OCI-LY1 (cell line): ENCODE data around the gene UGT1A4.

ENCODE experiments used
- EZH2 ChIP-seq: fragments of 200-600 bp; sonication (generic), shearing (Covaris generic); IDR thresholded peaks from 2 replicates; pipeline ENCODE4 v1.8.0; 2017; ENCODE audit warnings: borderline replicate concordance, mixed run types, mild to moderate bottlenecking, antibody characterized with exemption, low read length, moderate library complexity, mixed read lengths
- TF ChIP-seq, protein P1 (sequence below): fragments of 200-600 bp; sonication (generic), shearing (Covaris generic); IDR thresholded peaks from 2 replicates; pipeline ENCODE4 v1.5.1; 2017; ENCODE audit warnings: mild to moderate bottlenecking, antibody characterized with exemption, low read length, moderate library complexity, mixed read lengths

DNA sequence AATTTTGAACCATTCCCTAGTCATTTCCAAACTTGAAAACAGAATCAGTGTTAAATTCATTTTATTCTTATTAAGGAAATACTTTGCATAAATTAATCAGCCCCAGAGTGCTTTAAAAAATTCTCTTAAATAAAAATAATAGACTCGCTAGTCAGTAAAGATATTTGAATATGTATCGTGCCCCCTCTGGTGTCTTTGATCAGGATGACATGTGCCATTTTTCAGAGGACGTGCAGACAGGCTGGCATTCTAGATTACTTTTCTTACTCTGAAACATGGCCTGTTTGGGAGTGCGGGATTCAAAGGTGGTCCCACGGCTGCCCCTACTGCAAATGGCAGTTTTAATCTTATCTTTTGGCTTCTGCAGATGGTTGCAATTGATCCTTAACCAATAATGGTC, 54.0 kb downstream of the UGT1A4 start:
- no peak for TF ChIP-seq EZH2
- TF ChIP-seq, protein P1, sequence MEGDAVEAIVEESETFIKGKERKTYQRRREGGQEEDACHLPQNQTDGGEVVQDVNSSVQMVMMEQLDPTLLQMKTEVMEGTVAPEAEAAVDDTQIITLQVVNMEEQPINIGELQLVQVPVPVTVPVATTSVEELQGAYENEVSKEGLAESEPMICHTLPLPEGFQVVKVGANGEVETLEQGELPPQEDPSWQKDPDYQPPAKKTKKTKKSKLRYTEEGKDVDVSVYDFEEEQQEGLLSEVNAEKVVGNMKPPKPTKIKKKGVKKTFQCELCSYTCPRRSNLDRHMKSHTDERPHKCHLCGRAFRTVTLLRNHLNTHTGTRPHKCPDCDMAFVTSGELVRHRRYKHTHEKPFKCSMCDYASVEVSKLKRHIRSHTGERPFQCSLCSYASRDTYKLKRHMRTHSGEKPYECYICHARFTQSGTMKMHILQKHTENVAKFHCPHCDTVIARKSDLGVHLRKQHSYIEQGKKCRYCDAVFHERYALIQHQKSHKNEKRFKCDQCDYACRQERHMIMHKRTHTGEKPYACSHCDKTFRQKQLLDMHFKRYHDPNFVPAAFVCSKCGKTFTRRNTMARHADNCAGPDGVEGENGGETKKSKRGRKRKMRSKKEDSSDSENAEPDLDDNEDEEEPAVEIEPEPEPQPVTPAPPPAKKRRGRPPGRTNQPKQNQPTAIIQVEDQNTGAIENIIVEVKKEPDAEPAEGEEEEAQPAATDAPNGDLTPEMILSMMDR, result no peak
